Kidney (tissue), 14 donors: Measurements from ENCODE around the gene CFDP1. TPM values are rescaled to one million over a fixed set of nuclear protein-coding genes. Genes with fewer than 3 reads are reported as not detected.

Experiments
- DNase-seq, 5 donors: peaks; one replicate each; pipeline ENCODE4 v3.0.0-alpha.2; 2013 to 2020
- FAIRE-seq: peaks from 2 replicates; lab custom pipeline; 2012; peaks lifted over from hg19 to GRCh38; lab: Jason Lieb, UNC
- H3K27ac ChIP-seq, 2 donors: one replicate each; pipeline ENCODE4 v1.7.0; 2013; ENCODE audit warnings: low read depth in 2 of 2, low read length in 2 of 2, inconsistent platforms in 1 of 2
- H3K27me3 ChIP-seq: one replicate; pipeline ENCODE4 v1.7.1; 2013; ENCODE audit warnings: low read length, inconsistent platforms; ENCODE audit not compliant: control insufficient read depth, insufficient read depth
- H3K36me3 ChIP-seq, 3 donors: one replicate each; pipeline versions ENCODE4 v1.7.0 to v1.7.1; 2013; ENCODE audit warnings: low read length in 3 of 3, control low read depth in 1 of 3, inconsistent platforms in 1 of 3; ENCODE audit not compliant: insufficient read depth in 3 of 3, control insufficient read depth in 2 of 3
- H3K4me1 ChIP-seq, 3 donors: one replicate each; pipeline versions ENCODE4 v1.7.0 to v1.7.1; 2013; ENCODE audit warnings: low read length in 3 of 3, inconsistent platforms in 1 of 3, low read depth in 1 of 3; ENCODE audit not compliant: control insufficient read depth in 2 of 3, insufficient read depth in 2 of 3
- H3K4me3 ChIP-seq, 3 donors: one replicate each; pipeline versions ENCODE4 v1.7.0 to v1.8.1; 2013; ENCODE audit warnings: low read length in 3 of 3, control low read depth in 1 of 3, inconsistent platforms in 1 of 3
- H3K9ac ChIP-seq, 3 donors: one replicate each; pipeline versions ENCODE4 v1.7.0 to v1.7.1; 2013; ENCODE audit warnings: low read length in 3 of 3, control low read depth in 1 of 3, inconsistent platforms in 1 of 3
- H3K9me3 ChIP-seq, 3 donors: one replicate each; pipeline versions ENCODE4 v1.7.0 to v1.7.1; 2013; ENCODE audit warnings: low read length in 3 of 3, control low read depth in 1 of 3, inconsistent platforms in 1 of 3; ENCODE audit not compliant: control insufficient read depth in 2 of 3, insufficient read depth in 1 of 3
- CTCF ChIP-seq: IDR thresholded peaks from 3 replicates; pipeline ENCODE4 v1.5.1; 2012; ENCODE audit warnings: mild to moderate bottlenecking, moderate library complexity, borderline replicate concordance; ENCODE audit not compliant: insufficient read depth; ENCODE audit errors: extremely low read depth
- intact Hi-C: fragments of 100-400 bp; cut with DNase I; formaldehyde crosslinking; loops from one replicate; pipeline ENCODE4 v1.11.1; 2022
- polyA plus RNA-seq: library from polyadenylated mRNA; stranded (reverse); fragments of 350-450 nt; fragmentation: Illumina TruSeq; extraction: RNeasy Lipid Tissue Mini Kit (QIAGEN cat#74804); gene quantifications from one replicate; pipeline ENCODE4 v1.2.3, GENCODE V29; 2014; ENCODE audit warnings: low read depth, low replicate concordance; ENCODE audit not compliant: insufficient read depth
- total RNA-seq: library from RNA; stranded (reverse); fragmentation: NEBNext Ultra II Directional; extraction: Animal tissue kit (Norgen Biotek cat#: 25700); gene quantifications from one replicate; pipeline ENCODE4 v1.2.1, GENCODE V29; 2021
- donor health status: control.
- donor health status: control.
- donor health status: control.
- donor health status: control.
- donor health status: control.
- donor health status: DM: yes; HTN: yes; CAD: no.
- donor health status: Normal renal cell carcinoma (clear cell type).

CFDP1 gene
- total and polyA plus RNA-seq, 2 donors from 2014 or later: 53.5 to 148 TPM

- H3K4me3 ChIP-seq: no peak overlapping the region
- no peaks in the 10 kb centered on the region for H3K9me3 ChIP-seq
- H3K9ac ChIP-seq: no peak overlapping the region
- peaks cover 0 to 13% (median 10%) of the 10 kb centered on the region in 3 donors for H3K4me1 ChIP-seq
- DNase-seq (no peak), FAIRE-seq (no peak)
- no peaks in the 10 kb centered on the region for H3K27me3 ChIP-seq
- H3K36me3 ChIP-seq: no peaks in the 10 kb centered on the region
- intact Hi-C loops: no loop called here
- H3K27ac ChIP-seq: peak overlapping the region in 1 of 2 donors; percentile 48
- no peak for TF ChIP-seq CTCF
Observed at GRCh38 chr16:75423723-75424104, 9.6 kb downstream of the CFDP1 start.

- no peak overlapping the region for H3K27ac ChIP-seq
- H3K9me3 ChIP-seq: no peaks in the 10 kb centered on the region
- no peaks in the 10 kb centered on the region for H3K27me3 ChIP-seq
- no peak for DNase-seq
- H3K9ac ChIP-seq: peak overlapping the region in 2 of 3 donors; percentile 43 to 48
- FAIRE-seq: no peak
- H3K36me3 ChIP-seq: no peaks in the 10 kb centered on the region
- H3K4me1 ChIP-seq: peaks cover 0 to 19% (median 12%) of the 10 kb centered on the region in 3 donors
- H3K4me3 ChIP-seq: no peak overlapping the region
- intact Hi-C loops: no loop called here
- no peak for TF ChIP-seq CTCF
Observed at GRCh38 chr16:75421820-75422126, 11.5 kb downstream of the CFDP1 start.

GRCh38 chr16:75420987-75421819 is 12.1 kb downstream of the CFDP1 start:
- H3K4me1 ChIP-seq: peaks cover 0 to 19% (median 12%) of the 10 kb centered on the region in 3 donors
- no peak for TF ChIP-seq CTCF
- peak overlapping the region in 1 of 3 donors; percentile 33 for H3K4me3 ChIP-seq
- intact Hi-C loops: no loop called here
- H3K36me3 ChIP-seq: no peaks in the 10 kb centered on the region
- FAIRE-seq (no peak), DNase-seq (peak; percentile 78 to 92 (median 79))
- peak overlapping the region in 2 of 3 donors; percentile 43 to 48 for H3K9ac ChIP-seq
- H3K27me3 ChIP-seq: no peaks in the 10 kb centered on the region
- H3K27ac ChIP-seq: peak overlapping the region in 1 of 2 donors; percentile 47
- H3K9me3 ChIP-seq: no peaks in the 10 kb centered on the region
